GM19351 (cell line): ENCODE data around the gene LRMDA.
"Not testable (repeated sequence)": the region's sequence is repeated elsewhere in the genome, so short reads cannot be mapped to it uniquely, and the experiment has no call there.

ENCODE experiments used
- ATAC-seq: cut with Tn5 transposase; IDR thresholded peaks from one replicate; pipeline ENCODE4 v1.9.1; 2021; ENCODE audit warnings: mild to moderate bottlenecking, moderate library complexity; ENCODE audit not compliant: unreplicated experiment

Gene LRMDA

DNA sequence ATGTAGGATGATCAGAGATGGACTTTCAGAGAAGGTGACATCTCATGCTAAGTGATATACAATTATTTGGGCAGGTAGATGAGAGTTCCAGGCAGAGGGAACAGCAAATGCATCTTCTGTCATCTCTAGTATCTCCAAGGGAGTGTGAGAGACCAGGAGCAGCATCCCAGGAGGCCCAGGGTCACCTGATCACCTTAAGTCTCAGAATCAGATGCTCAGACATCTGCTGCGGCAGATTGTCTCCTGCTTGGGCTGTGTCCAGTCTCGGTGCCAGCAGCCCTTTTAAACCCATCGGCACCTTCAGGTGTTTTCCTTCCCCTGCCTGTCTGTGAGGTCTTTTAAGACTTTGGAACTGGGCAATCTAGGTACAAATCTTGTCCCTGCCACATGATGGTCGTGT, 690.6 kb downstream of the LRMDA start:
- ATAC-seq = no peak

DNA sequence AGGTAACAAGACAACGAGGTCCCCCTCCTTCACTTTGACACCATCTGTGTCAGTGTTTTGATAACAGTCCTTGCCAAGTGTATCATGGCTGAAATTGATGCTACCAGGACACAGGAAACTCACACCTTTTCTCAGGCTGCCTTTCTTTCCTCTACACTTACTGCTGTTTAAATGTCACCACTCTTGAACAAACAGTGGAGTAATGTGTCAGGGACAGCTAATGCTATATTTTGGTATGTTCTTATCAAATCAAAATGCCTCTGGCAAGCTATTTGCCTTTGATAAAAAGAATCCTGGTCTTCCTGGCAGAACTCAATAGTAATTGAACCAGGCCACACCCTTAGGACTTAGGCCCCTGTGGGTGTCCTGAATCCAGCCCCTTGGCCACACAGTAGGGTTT, 692.9 kb downstream of the LRMDA start:
- ATAC-seq = no peak

DNA sequence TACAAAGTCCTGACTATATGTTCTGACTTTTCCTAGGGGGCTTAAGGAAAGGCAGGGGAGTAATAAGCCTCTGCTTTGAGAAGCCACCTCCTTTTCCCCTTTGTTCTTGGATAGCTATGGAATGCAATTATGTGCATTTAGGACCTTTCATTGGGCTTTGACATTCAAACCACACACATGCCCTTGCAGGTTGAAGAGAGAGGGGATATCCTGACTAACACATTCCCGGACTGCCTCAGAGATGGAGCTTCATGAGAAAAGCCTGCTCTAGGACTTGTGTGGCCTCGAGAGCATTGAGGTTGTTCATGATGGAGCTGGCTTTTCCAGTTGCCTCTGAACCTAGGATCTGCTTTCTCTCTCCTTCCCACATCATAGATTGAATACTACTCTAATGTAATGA, 694.5 kb downstream of the LRMDA start:
- no peak for ATAC-seq

DNA sequence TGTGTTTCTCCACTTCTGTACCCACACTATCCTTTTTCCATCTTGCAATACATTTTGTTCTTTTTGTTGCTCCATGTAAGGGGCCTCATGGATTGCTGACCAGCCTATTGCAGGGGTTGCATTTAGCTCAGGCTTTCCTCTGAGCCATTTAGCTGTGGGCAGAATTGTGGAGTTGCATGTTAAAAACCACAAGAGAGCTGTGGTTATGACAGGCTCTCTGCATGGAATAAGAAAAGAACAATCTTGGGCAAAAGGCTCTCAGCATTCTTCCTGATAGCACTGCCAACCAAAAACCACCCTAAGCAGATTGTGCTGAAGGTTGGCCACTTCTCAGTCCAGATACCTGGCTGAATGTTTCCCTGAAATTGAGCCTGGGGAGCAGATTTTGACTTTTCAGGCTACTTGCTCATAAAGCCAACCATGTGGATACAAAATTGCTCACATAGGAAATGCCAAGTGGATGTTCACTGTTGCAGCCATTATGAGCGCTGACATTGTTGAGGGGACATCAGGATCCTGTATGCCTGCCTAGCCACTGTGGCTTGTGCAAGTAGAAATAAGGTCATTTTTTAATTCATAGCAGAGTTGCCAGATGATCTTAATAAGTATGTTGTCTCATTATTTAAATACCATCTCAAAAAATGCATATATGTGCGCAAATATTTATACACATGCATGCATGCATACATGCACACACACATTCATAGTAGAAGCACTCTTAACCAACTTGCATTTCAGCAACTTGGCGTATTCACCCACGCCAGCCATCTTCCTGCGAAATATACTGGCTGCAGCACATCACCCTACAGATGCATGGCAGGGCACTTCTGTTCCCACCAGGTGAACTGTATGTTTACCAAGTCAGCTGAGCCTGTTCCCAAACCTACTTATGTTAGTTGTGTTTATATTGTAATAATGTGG, 695.4 kb downstream of the LRMDA start:
- ATAC-seq = no peak

DNA sequence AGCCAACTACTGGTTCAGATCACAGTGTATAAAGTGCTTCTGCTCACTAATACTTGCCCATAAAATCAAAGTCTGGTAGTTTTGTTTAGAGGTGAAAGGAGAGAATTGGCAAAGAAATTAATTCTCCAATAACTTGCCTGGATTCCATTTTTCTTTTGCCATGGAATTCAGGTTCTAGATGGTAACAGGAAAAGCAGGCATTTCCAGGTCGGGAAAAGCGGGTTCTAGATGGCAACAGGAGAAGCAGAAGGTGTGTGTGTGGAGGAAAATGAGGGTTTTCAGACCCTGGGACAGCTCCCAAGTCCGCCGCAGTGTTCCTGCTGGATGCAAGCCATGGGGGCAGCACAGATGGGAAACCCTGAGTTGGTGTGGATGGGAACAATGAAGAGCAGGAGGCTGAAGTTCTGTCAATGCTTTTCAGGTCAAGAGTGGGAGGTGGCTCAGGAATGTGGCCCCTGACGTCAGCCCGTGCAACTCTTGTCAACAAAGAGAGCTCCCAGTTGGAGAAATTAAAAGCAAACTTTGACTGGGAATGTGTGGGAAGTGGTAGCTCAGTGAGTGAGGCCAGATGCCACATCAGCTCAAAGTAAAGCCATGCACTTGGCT, 696.7 kb downstream of the LRMDA start:
- no peak for ATAC-seq

DNA sequence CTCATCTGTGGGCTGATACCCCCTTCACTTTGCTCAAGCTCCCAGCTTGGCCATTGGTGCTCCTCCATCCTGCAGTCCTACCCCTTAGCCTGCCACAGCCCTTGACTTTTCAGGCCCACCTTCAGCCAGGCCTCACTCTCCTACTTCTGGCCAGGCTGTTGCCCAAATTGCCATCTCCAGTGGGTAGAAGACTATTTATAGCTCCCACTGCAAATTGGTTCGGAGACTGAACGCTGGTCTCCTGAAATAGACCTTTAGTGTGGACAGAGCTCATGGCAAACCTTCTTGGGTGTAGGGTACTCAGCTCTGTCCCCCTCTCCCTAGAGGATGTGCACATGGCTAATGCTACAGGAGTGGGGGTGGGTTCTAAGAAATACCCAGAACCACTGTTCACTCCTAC, 697.8 kb downstream of the LRMDA start:
- ATAC-seq = no peak

GRCh38 chr10:76130892-76131291, 699.5 kb downstream of the LRMDA start:
- no peak for ATAC-seq

DNA sequence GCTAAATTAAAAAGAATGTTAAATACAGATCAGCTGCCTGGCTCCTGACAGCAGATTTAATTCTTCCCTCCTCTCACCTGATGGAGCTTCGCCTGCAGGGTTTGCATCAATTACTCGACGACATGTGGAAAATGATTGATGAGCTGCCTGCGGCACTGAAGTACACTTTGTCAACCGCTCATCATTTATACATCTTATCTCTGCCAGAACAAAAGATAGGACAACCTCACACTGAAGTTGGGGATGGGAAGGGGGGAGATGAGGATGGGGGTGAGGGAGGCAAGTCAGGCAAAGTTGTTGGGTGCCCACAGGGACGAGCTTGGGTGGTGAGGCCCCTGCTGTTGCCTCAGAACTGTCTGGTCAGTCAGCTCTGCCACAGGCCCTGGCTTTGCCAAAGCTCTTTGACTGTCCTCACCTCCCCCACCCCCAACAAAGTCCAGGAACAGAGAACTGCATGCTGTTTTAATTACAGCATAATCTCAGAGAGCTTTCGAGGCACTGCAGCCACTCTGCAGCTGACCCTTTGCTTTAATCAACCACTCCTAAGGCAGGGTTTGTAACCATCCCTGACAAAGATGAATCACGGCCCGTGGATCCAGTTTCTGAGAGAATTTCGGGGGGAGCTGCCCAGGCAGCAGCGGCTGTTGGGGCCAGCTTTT, 702.3 kb downstream of the LRMDA start:
- no peak for ATAC-seq

DNA sequence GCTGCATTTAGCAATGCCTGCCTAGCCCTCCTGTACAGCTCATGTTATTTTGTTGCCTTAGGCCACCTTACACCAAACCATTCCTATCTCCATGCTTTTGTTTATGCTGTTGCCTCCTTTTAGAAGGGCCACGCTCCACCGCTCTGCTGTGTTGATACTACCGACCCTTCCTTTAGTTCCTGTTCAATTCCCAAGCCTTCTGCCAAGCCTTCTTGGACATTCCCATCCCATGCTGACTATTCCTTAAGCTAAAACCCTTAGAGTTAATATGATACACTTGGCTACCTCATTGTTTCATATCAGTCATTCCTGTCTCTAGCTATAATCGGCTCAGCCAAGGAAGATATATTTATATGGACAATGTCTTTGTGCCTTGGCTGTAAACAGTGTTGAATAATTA, 705.5 kb downstream of the LRMDA start:
- no peak for ATAC-seq

- ATAC-seq = no peak
Observed at GRCh38 chr10:76138286-76138685, 706.9 kb downstream of the LRMDA start.

- ATAC-seq = no peak
Observed at GRCh38 chr10:76138906-76139305, 707.5 kb downstream of the LRMDA start.

GRCh38 chr10:76139431-76139830, 708.0 kb downstream of the LRMDA start:
- no peak for ATAC-seq

DNA sequence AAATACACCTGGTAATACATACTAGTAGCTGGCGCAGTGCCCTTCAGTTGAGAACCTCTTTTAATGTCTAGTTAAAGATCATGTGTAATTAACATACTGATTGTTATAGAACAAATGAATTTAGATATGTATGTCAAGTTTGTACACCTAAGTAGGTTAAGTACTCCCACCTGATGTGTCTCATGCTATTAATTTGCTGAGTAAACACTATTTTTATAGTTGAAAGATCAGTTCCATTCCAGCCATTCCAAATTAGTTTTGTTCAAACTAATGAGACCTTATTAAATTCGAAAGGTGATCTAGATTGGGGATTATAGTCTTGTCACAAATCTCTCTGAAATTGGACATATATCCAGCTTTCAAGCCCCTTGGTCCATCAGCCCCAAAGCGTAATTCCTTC, 710.0 kb downstream of the LRMDA start:
- no peak for ATAC-seq

DNA sequence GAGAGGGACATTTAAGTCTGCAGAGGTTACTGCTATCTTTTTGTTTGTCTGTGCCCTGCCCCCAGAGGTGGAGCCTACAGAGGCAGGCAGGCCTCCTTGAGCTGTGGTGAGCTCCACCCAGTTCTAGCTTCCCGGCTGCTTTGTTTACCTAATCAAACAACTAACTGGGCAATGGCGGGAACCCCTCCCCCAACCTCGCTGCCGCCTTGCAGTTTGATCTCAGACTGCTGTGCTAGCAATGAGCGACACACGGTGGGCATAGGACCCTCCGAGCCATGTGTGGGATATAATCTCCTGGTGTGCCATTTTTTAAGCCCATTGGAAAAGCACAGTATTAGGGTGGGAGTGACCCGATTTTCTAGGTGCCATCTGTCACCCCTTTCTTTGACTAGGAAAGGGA, 716.8 kb downstream of the LRMDA start:
- ATAC-seq = not testable (repeated sequence)

GRCh38 chr10:76149182-76149581, 717.8 kb downstream of the LRMDA start:
- ATAC-seq = no peak

DNA sequence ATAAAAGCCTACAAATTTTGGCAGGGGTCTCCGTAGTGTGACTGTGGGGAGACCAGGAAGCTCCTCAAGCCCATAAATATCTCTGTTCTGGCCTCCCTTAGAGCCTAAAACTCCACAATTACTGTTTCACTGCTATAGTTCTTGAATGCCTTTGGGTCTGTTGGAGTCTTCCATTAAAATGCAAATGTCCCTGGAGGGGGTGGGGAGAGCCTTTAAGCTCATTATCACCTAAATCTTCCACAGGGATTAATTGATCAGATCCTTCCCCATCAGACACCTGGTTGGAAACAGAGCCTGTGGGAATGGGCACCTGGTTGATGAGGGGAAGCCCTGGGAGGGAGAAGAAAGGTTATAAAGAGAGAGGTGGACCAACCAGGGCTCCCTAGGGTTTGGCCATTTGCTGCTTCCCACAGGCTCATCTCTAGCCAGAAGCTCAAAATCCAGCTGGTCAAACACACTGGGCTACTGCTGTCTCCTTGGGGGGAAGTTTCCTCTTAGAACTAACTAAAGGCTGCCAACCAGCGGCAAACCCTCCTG, 718.2 kb downstream of the LRMDA start:
- no peak for ATAC-seq

DNA sequence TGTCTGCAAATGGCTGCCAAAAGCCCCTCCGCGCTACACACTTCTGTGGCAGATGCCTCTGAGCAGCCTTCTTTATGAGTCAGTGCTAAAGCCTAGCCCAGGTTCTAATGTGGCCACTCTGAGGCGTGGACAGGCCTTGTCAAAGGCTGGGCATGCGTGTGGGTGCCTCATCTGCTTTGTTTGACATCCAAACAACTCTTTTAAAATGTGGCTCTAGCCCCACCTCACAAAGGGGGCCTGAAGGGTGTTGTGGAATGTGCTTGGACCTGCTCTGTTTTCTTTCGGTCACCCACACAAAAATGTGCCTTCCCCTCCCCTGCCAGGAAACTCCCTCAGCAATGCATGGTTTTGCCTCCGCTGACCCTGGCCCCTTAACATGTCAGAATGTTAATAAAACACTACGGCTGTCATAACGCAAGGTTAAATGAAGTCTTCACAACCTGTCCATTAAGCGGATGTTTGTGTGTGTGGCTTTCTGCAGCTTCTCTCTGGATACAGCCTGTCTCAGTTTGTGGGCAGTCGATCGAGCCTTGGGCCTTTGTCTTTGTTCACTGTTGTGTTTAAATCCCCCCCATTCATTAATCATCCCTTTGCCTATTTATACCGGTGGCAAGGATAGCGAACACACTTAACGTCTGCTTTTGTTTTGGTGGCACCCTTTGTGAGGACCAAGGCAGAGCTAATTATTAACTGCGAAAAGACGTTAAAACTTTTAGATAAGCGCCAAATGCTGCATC, 718.9 kb downstream of the LRMDA start:
- no peak for ATAC-seq

DNA sequence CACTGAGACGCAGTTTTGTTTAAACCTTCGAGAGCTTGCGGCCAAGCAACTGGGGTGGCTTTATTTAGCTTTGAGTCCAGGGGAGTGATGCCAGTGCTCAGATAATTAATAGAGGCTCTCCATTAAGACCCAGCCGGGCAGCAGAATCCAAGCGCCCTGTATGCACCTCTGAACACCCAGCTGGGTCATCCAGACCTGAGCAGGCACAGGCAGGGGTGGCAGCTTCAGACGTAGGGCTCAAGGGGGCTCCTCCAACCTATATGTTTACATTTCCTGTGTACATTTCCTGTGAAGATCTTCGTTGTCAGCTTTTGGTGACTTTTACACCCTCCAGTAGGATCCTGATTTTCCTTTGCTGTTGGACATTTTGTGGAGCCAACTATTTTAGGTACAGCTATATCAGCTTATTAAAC, 719.5 kb downstream of the LRMDA start:
- no peak for ATAC-seq

- no peak for ATAC-seq
Observed at GRCh38 chr10:76152186-76152585, 720.8 kb downstream of the LRMDA start.

DNA sequence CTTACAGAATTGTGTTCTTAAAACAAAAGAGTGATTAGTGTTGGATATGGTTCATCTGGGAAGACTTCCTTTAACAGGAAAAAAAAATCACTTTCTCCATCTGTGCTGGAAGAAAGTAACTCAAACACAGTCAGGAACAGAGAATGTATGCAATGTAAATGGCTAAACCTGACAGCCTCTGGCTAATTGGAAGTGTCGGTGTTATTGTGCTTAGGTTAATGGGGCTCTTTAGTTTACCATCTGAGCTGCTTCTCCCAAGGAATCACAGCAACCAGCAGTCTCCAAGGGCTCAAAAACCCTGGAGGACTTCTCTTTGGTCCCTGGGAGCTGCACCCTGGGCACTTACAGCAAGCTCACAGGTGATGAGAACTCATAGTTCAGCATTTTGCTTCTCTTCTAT, 724.5 kb downstream of the LRMDA start:
- ATAC-seq = no peak
